DOHH2 (cell line): Measurements from ENCODE around the gene FAM219A.

ENCODE experiments used
- H3F3A ChIP-seq: fragments of 200-600 bp; sonication (generic), shearing (Covaris generic); 2 replicates; pipeline ENCODE4 v1.6.0; 2016; ENCODE audit warnings: antibody characterized with exemption, mild to moderate bottlenecking; ENCODE audit not compliant: control insufficient read depth, insufficient read depth
- H3K27ac ChIP-seq: fragments of 200-600 bp; sonication (generic); 2 replicates; pipeline ENCODE4 v1.5.1; 2014; ENCODE audit warnings: low read depth, mild to moderate bottlenecking, low read length, moderate library complexity
- H3K27me3 ChIP-seq: fragments of 200-600 bp; sonication (generic); 2 replicates; pipeline ENCODE4 v1.6.1; 2014; ENCODE audit warnings: mild to moderate bottlenecking, low read length, mixed read lengths; ENCODE audit not compliant: control insufficient read depth
- H3K36me3 ChIP-seq: fragments of 200-600 bp; sonication (generic); 2 replicates; pipeline ENCODE4 v1.6.1; 2014; ENCODE audit warnings: mild to moderate bottlenecking, low read length, moderate library complexity, mixed read lengths; ENCODE audit not compliant: control insufficient read depth
- H3K4me1 ChIP-seq: fragments of 200-600 bp; sonication (generic); 2 replicates; pipeline ENCODE4 v1.6.1; 2014; ENCODE audit warnings: mild to moderate bottlenecking, low read length, mixed read lengths; ENCODE audit not compliant: control insufficient read depth
- H3K4me2 ChIP-seq: fragments of 200-600 bp; sonication (generic); 2 replicates; pipeline ENCODE4 v1.6.0; 2014; ENCODE audit warnings: mild to moderate bottlenecking, low read length, moderate library complexity
- H3K4me3 ChIP-seq: fragments of 200-600 bp; sonication (generic); 2 replicates; pipeline ENCODE4 v1.5.1; 2014; ENCODE audit warnings: mild to moderate bottlenecking, low read length, mixed read lengths
- H3K79me2 ChIP-seq: fragments of 200-600 bp; sonication (generic); 2 replicates; pipeline ENCODE4 v1.6.1; 2014; ENCODE audit warnings: mild to moderate bottlenecking, low read length, mixed read lengths; ENCODE audit not compliant: control insufficient read depth
- H3K9me2 ChIP-seq: fragments of 200-600 bp; sonication (generic); replicated peaks from 2 replicates; pipeline ENCODE4 v1.6.1; 2014; ENCODE audit warnings: mild to moderate bottlenecking, low read length, mixed read lengths; ENCODE audit not compliant: control insufficient read depth
- H3K9me3 ChIP-seq: fragments of 200-600 bp; sonication (generic); 2 replicates; pipeline ENCODE4 v1.6.1; 2014; ENCODE audit warnings: antibody characterized with exemption, low read length, mixed read lengths; ENCODE audit not compliant: control insufficient read depth, insufficient read depth
- H4K20me1 ChIP-seq: fragments of 200-600 bp; sonication (generic); 2 replicates; pipeline ENCODE4 v1.6.0; 2014; ENCODE audit warnings: low read depth, mild to moderate bottlenecking, antibody characterized with exemption, low read length, moderate library complexity; ENCODE audit not compliant: control insufficient read depth, insufficient read depth
- EZH2phosphoT487 ChIP-seq: fragments of 200-600 bp; sonication (generic); IDR thresholded peaks from 2 replicates; pipeline ENCODE4 v1.6.1; 2017; ENCODE audit warnings: borderline replicate concordance, mild to moderate bottlenecking, antibody characterized with exemption, low read length, moderate library complexity, mixed read lengths
- TF ChIP-seq, protein P1 (sequence below): fragments of 200-600 bp; sonication (generic); IDR thresholded peaks from one replicate; pipeline ENCODE4 v1.5.1; 2014; ENCODE audit warnings: antibody characterized with exemption, mild to moderate bottlenecking, low read depth, low read length; ENCODE audit not compliant: poor library complexity, severe bottlenecking

The FAM219A gene

DNA sequence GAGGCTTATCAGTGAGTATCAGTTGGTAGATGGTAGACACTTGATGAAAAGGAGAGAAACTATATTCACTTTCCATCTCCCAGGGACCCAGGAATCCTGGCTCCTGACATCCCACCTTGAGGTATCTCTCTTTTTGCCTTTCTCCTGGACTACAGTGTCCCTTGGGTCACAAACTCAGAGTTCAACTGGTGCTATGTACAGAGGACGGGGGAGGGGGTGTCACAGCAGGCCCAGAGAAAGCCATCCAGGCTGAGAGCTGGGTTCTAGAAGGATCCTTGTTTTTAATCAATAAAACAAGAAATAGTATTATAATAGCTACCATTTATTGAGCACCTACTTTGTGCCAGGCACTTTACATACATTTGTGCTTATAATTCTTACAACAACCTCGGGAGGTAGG lies 92.0 kb downstream of the FAM219A start:
- Histone ChIP-seq H3K4me1 (no peaks in the 10 kb centered on the region), H3K27ac (no peak overlapping the region), H3K4me3 (no peak overlapping the region), H3K36me3 (no peaks in the 10 kb centered on the region), H3K9me3 (no peaks in the 10 kb centered on the region; the same call in 1 of the 2 replicates), H3K27me3 (no peaks in the 10 kb centered on the region), H3K9me2 (no peaks in the 10 kb centered on the region), H3F3A (no peaks in the 10 kb centered on the region), H3K79me2 (no peaks in the 10 kb centered on the region), H3K4me2 (no peak overlapping the region), H4K20me1 (no peaks in the 10 kb centered on the region)
- TF ChIP-seq EZH2phosphoT487, result no peak
- TF ChIP-seq, protein P1, sequence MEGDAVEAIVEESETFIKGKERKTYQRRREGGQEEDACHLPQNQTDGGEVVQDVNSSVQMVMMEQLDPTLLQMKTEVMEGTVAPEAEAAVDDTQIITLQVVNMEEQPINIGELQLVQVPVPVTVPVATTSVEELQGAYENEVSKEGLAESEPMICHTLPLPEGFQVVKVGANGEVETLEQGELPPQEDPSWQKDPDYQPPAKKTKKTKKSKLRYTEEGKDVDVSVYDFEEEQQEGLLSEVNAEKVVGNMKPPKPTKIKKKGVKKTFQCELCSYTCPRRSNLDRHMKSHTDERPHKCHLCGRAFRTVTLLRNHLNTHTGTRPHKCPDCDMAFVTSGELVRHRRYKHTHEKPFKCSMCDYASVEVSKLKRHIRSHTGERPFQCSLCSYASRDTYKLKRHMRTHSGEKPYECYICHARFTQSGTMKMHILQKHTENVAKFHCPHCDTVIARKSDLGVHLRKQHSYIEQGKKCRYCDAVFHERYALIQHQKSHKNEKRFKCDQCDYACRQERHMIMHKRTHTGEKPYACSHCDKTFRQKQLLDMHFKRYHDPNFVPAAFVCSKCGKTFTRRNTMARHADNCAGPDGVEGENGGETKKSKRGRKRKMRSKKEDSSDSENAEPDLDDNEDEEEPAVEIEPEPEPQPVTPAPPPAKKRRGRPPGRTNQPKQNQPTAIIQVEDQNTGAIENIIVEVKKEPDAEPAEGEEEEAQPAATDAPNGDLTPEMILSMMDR, result no peak

DNA sequence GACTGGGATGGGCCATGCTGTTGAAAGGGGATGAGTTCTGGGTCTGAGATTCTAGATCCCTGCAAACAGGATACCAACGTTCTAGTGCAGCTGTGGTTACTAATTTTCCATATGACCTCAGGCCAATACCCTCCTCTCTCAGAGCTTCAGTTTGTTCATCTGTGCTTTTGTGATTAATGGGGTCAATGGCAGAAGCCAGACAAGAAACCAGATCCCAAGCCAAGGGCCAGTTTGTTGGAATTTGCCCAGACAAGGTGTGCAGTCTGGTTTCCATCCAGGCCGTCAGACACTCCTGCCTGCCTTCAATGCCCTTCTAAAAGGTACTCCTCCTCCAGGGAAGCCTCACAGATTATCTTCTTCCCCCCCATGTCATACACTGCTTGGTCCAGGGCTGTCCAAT lies 93.1 kb downstream of the FAM219A start:
- no peaks in the 10 kb centered on the region for H3K9me2 ChIP-seq
- no peaks in the 10 kb centered on the region for H4K20me1 ChIP-seq
- H3K27ac ChIP-seq, result no peak overlapping the region

DNA sequence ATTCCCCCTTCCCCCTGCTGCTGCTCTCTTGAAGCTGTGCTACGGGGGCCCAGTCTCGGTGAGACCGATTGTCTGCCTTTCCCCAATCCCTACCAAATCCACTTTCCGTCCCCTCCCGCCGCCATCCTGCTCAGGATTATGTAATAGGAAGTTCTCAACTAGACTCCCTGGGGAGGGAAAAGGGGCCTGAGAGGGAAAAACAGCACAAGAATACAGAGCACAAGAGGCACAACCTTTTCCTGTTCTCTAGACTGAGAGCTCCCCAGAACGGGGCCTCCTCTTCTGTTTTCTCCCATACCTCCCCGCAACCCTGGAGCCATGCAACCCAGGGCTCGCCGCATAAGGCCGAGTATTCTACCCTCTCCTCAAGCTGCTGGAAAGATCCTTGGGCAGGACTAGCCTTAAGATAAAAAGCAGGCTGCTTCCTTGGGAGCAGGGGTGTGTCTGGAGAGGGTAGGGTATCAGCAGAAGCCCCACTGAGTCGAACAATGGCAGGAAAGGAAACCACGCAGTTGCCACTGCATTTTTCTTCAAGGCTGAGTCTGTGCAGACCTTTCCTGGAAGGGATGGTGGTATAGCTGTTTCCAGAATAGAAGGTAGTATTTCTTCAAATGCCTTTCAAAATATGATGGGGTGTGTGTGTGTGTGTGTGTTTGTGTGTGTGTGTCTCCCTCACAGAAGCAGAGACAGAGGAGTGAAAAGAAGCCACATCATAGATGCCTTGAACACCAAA lies 94.6 kb downstream of the FAM219A start:
- Histone ChIP-seq H3K27me3 (no peaks in the 10 kb centered on the region), H3K4me1 (no peaks in the 10 kb centered on the region), H3K4me3 (no peak overlapping the region), H3K79me2 (no peaks in the 10 kb centered on the region), H3K36me3 (no peaks in the 10 kb centered on the region), H3F3A (no peaks in the 10 kb centered on the region), H3K9me2 (no peaks in the 10 kb centered on the region), H3K4me2 (no peak overlapping the region), H4K20me1 (no peaks in the 10 kb centered on the region), H3K9me3 (no peaks in the 10 kb centered on the region; the same call in 1 of the 2 replicates), H3K27ac (no peak overlapping the region)
- TF ChIP-seq, protein P1, result no peak
- TF ChIP-seq EZH2phosphoT487, result no peak

More for the DNA sequence above, 93.1 kb downstream of the FAM219A start:
- H3K4me1 ChIP-seq, result no peaks in the 10 kb centered on the region
- H3K79me2 ChIP-seq, result no peaks in the 10 kb centered on the region
- H3F3A ChIP-seq, result no peaks in the 10 kb centered on the region
- H3K27me3 ChIP-seq, result no peaks in the 10 kb centered on the region
- H3K4me3 ChIP-seq, result no peak overlapping the region
- H3K36me3 ChIP-seq, result no peaks in the 10 kb centered on the region
- no peak overlapping the region for H3K4me2 ChIP-seq
- TF ChIP-seq, protein P1, result no peak
- no peak for TF ChIP-seq EZH2phosphoT487
- no peaks in the 10 kb centered on the region; the same call in 1 of the 2 replicates for H3K9me3 ChIP-seq
